GM12873 (cell line): ENCODE data around the gene CCDC134.

Experiments
- TF ChIP-seq, protein P1 (sequence below): IDR thresholded peaks from 2 replicates; pipeline ENCODE4 v1.5.1; 2012; ENCODE audit warnings: low read depth, mild to moderate bottlenecking, moderate library complexity, low read length, control low read depth; ENCODE audit not compliant: insufficient read depth; ENCODE audit errors: missing control alignments

Gene CCDC134

GRCh38 chr22:41847300-41847699 is 46.8 kb downstream of the CCDC134 start:
- TF ChIP-seq, protein P1, sequence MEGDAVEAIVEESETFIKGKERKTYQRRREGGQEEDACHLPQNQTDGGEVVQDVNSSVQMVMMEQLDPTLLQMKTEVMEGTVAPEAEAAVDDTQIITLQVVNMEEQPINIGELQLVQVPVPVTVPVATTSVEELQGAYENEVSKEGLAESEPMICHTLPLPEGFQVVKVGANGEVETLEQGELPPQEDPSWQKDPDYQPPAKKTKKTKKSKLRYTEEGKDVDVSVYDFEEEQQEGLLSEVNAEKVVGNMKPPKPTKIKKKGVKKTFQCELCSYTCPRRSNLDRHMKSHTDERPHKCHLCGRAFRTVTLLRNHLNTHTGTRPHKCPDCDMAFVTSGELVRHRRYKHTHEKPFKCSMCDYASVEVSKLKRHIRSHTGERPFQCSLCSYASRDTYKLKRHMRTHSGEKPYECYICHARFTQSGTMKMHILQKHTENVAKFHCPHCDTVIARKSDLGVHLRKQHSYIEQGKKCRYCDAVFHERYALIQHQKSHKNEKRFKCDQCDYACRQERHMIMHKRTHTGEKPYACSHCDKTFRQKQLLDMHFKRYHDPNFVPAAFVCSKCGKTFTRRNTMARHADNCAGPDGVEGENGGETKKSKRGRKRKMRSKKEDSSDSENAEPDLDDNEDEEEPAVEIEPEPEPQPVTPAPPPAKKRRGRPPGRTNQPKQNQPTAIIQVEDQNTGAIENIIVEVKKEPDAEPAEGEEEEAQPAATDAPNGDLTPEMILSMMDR, result no peak

DNA sequence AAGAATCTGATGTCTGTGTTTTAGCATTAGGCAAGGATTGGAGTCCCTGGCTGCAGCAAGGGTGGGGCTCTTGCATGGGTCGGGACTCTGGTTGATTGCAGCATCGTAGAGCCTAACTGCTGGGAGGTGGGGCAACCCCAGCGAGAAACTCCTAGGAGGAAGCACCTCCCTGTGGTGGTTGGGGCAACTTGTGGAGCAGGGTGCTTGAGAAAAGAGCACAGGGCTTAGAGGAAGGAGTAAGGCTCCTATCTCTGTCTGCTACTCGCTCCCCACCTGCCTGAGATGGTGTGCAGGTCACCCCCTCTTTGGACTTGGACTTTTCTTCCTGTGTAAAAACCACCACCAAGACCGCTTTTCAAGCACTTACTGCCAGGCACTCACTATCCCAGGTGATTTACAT is 48.0 kb downstream of the CCDC134 start:
- TF ChIP-seq, protein P1, result no peak

DNA sequence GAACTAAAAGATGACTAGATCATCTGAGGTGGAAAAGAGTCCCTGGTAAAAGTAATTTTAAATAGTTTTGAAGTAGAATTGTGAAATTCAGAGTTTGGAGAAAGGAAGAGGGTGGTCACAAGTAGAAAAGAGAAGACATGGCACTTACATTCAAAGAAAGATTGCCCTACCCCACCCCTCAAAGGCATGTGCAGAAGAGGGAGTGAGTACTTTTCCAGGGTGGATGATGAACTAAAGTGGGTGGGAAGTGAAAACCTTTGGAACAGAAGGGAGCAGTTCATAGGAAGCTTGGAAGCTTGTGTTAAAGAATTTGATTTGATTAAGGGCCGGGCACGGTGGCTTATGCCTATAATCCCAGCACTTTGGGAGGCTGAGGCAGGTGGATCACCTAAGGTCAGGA is 56.0 kb downstream of the CCDC134 start:
- TF ChIP-seq, protein P1, result no peak

DNA sequence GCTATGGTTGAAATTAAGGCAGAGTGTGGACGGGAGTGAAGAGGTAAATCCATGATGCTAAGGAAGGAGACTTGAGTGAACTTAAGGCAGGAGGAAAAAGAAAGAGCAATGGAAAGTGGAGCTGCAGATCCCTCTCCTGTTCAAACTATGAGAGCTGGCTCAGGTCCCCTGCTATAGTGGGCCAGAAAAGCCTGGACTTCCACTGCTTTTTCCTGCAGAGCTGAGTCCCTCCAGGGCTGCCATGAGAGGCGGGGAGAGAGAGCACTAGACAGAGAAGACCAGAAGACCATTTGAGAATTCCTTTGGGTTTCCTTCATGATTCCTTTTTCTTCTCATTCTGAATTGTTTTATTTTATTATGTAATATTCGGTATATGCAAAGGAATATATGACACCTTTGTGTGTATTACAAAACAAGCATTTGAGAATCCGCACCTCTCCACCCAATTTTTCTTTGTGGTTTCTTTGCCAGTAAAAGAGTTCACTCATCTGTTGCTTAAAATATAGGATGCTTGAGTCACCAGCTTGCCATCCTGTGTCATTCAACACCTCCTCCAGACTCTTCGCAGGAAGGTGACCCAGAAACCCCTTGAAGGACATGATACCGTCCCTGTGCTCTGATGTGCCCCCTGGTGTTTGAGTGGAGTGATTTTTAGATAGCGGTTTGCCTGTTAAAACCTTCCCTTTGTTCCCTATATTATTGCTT is 56.8 kb downstream of the CCDC134 start:
- TF ChIP-seq, protein P1, result peak; percentile 80

GRCh38 chr22:41857860-41858199 is 57.4 kb downstream of the CCDC134 start:
- TF ChIP-seq, protein P1, result no peak

- TF ChIP-seq, protein P1, result no peak
Measured at GRCh38 chr22:41862160-41862529, 61.7 kb downstream of the CCDC134 start.

- TF ChIP-seq, protein P1, result no peak
Measured at GRCh38 chr22:41862530-41863266, 62.2 kb downstream of the CCDC134 start.
